Cortex of kidney (tissue), 1 donor: ENCODE data around the gene FBN2.
"Not testable (repeated sequence)": the region's sequence is repeated elsewhere in the genome, so short reads cannot be mapped to it uniquely, and the experiment has no call there.

Experiments
- DNase-seq: peaks from one replicate; lab custom pipeline; 2025; lab: John Stamatoyannopoulos, UW

Gene FBN2

DNA sequence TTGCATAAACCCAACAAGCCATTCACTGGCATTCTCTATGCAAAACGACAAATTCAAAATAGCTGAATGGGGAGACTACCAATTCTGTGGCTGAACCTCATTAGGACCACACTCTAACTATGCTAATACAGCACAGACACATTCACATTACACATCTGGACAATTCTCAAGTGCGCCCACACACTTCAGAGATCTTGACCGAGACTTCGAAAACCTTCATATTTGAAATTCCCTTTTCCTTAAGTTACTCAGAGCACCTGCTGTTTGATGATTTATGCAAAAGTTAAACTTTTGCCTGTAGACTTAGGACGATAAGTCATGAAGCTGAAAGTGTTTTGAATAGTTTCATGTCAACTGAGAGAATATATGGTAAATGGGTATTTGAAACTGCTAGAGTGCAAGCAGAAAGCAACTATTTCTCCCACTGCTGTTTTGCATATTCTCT, 111.9 kb downstream of the FBN2 start:
- DNase-seq = no peak

DNA sequence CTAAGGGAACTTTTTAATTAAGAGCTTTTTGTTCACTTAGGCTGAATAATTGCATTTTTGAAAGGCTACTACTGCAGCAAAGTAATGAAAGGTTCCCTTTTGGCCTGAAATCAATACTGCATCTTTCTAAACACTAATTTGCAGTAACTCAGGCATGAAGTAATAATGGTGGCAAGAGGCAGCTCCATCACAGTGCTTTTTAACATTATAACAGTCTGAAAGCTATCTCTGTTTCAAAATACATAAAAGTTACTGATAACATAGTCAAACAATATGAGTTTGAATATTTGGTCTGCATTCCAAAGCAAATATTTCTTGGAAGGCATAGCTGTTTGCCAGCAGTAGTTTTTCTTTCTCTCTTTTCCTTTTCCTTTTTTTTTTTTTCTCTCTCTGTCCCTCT, 113.4 kb downstream of the FBN2 start:
- DNase-seq = no peak

- no peak for DNase-seq
These were observed 115.4 kb downstream of the FBN2 start for GRCh38 chr5:128422612-128423011.

- no peak for DNase-seq
These were observed 123.6 kb downstream of the FBN2 start for GRCh38 chr5:128414469-128414868.

- DNase-seq = no peak
These were observed 124.7 kb downstream of the FBN2 start for GRCh38 chr5:128413356-128413755.

- no peak for DNase-seq
These were observed 125.7 kb downstream of the FBN2 start for GRCh38 chr5:128412145-128412930.

- DNase-seq = no peak
These were observed 128.8 kb downstream of the FBN2 start for GRCh38 chr5:128409166-128409800.

- no peak for DNase-seq
These were observed 129.4 kb downstream of the FBN2 start for GRCh38 chr5:128408622-128409021.

- no peak for DNase-seq
These were observed 130.1 kb downstream of the FBN2 start for GRCh38 chr5:128407944-128408343.

DNA sequence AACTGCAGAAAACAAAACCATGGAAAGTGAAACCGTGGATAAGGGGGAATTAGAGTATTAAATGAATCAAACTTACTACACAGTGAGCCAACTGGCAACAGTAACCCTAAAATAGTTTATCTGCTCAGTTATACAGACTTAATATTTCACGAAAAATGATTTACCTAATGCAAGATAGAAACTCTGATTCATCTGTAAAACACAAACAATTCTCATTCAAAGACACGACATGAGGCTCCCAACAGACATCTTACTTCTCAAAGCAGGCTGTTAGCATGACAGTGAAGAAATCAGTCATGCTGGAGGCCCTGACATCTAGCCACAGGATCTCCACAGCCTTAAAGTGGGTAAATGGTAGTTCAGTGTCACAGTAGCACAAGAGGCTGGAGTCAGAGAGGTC, 131.2 kb downstream of the FBN2 start:
- DNase-seq = no peak

DNA sequence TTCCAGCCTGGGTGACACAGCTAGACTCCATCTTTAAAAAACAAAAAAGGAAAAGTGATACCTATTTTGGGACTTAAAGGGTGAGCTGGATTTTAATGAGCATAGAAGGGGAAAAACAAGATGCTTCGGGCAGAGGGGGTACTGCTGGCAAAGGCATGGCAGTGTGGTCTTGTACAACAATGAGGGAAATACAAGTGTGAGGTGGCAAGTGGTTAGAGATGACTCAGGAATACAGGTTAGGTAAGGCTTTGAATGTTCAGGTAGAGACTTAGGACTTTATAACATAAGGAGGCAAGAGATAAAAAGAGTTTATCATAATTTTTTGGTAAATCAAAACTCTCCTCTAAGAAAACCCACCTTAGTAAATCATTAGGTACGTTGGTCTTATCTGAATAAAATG, 132.9 kb downstream of the FBN2 start:
- DNase-seq = no peak

DNA sequence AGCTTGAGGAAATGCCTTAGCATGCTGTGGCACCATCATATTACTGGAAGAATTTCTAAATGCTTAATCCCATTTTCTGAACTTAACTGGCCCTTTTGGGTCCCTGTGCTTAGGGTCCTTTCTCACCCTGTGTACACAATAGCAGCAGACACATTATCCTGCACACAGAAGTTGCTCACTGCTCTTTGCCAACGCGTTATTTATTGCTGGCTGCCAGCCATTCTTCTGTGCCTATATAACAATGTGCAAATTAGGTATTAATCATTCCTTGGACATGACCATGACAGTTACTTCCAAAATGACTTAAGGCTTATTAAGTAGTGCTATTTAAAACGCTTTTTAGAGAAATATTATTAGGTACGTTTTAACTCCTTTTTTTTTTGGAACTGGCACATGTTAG, 134.7 kb downstream of the FBN2 start:
- DNase-seq = no peak

DNA sequence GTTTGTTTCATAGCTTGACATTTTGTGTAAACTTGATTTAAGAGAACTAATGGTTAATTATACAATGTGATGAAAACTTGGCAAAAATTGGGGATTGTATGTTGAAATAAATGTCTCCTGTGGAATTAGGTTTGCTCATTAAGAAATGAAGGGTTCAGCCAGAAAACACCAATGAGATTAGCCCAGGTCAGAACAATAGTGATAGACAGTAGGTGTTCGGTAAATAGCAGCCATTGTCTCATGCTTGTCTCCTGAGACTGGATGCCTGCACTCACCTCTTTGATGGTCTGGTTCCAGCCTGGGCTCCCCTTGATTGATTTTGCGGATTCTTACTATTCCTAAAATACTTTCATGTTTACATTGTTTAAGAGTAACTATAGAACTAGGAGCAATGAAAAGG, 135.5 kb downstream of the FBN2 start:
- DNase-seq = no peak

DNA sequence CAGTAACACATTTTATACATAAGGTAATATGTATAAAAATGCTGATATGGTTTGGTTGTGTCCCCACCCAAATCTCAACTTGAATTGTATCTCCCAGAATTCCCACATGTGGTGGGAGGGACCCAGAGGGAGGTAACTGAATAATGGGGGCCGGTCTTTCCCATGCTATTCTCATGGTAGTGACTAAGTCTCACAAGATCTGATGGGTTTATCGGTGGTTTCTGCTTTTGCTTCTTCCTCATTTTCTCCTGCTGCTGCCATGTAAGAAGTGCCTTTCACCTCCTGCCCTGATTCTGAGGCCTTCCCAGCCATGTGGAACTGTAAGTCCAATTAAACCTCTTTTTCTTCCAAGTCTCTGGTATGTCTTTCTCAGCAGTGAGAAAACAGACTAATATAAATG, 137.3 kb downstream of the FBN2 start:
- DNase-seq = not testable (repeated sequence)

GRCh38 chr5:128399111-128399510, 138.9 kb downstream of the FBN2 start:
- DNase-seq = no peak

GRCh38 chr5:128397876-128398275, 140.2 kb downstream of the FBN2 start:
- no peak for DNase-seq

- DNase-seq = no peak
These were observed 143.0 kb downstream of the FBN2 start for GRCh38 chr5:128395073-128395472.

- no peak for DNase-seq
These were observed 154.0 kb downstream of the FBN2 start for GRCh38 chr5:128384068-128384467.

DNA sequence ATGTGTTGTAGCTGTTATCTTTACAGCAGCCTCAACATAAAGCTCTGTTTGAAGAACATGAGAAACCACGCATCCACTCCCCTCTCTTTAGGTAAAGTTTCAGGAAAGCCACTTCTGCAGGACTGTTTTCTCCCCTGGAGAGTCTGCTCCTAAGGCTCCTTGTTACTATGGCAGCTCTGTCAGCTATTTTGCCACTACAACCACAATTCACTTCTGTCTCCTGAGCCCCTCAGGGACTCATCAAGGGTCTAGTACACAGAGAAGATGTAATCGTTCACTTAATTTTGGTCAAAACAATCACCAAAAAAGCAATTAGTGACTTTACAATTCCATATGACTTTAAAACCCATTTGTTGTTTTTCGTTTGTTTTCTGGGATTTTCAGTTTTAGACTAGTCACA, 157.7 kb downstream of the FBN2 start:
- DNase-seq = no peak

DNA sequence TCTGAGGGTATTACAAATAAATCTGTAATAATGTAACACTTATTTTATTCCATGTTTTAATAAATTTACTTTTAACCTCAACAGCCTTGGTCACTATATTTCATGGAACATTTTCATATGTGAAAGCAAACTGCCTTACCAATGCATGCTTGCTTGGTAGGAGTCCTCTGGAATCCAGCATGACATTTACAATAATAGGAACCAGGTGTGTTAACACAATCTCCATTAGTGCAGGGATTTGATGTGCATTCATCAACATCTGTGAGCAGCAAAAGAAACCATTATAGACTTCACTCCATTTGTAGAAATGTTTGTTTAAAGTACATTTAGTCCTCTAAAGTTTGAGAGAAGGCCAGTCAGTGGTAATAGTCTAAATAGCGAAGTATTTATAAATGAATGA, 159.4 kb downstream of the FBN2 start:
- DNase-seq = no peak

DNA sequence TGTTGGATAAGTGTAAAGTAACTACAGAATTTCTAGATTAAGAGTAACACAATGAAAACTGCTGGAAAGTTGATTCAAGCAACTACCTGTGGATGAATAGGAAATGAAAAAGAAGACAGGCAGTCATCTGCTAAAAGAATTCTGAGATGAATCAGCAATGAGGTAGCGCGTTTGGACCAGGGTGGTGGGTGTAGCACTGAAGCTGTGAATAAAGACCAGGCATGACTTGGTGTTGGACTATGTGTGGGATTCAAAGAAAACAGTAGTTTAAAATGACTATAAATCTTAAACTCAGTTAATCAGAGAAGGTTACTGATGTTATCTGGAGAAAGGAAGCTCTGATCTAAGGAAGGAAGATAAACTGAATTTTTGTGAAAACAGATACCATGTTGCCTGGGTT, 159.8 kb downstream of the FBN2 start:
- DNase-seq = no peak

DNA sequence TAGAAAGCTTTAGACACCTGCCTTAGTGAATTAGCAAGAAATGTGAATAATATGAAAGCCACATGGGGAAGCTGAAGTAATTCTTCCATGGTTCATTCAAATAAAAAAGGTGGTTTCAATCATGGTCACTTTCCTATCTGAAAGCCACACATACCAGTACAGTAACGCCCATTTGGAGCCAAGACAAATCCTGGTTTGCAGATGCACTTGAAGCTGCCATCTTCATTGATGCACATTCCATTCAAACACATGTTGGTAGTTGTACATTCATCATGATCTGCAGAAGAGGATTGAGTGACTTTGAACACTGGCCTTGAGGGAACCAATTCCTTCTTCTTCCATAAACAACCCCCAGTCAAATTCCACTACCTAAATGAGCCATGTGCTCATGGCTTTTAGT, 161.5 kb downstream of the FBN2 start:
- no peak for DNase-seq

GRCh38 chr5:128366147-128366546, 171.9 kb downstream of the FBN2 start:
- DNase-seq = no peak

- DNase-seq = no peak
These were observed 175.7 kb downstream of the FBN2 start for GRCh38 chr5:128362370-128362769.
